GM12864 (cell line): ENCODE data around the gene CDH12.
"Not testable (repeated sequence)": the region's sequence is repeated elsewhere in the genome, so short reads cannot be mapped to it uniquely, and the experiment has no call there.

Experiments
- DNase-seq: peaks from one replicate; pipeline ENCODE4 v3.0.0-alpha.2; 2011; ENCODE audit warnings: low read depth
- H3K4me3 ChIP-seq: 2 replicates; pipeline ENCODE4 v1.5.1; 2011; ENCODE audit warnings: mild to moderate bottlenecking, low read depth, low read length, control low read depth
- CTCF ChIP-seq: IDR thresholded peaks from 2 replicates; pipeline ENCODE4 v1.5.1; 2011; ENCODE audit warnings: low read depth, mild to moderate bottlenecking, moderate library complexity, low read length, control low read depth, inconsistent platforms; ENCODE audit errors: missing control alignments

CDH12 gene

GRCh38 chr5:22352493-22352892 lies 500.7 kb downstream of the CDH12 start:
- no peak for TF ChIP-seq CTCF
- no peak for DNase-seq
- no peak overlapping the region for H3K4me3 ChIP-seq

DNA sequence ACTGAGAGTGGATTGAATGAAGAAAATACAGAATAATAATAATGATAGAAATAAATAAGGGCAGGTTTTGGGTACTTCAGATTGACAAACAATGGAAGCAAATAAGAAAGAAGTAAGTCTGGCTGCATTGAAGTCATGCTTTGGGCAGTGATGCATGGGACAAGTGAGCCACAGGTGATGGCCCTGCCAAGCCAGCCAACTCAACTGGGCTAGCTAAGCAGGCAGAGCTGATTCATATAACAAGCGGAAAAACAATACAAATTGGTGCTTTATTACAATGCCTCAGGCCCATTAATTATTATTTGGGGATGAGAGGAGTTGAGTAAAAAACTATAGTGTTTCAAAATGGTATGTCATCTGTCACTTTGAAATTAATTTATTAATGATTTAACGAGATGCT lies 502.0 kb downstream of the CDH12 start:
- DNase-seq: no peak
- H3K4me3 ChIP-seq: no peak overlapping the region
- TF ChIP-seq CTCF: no peak

DNA sequence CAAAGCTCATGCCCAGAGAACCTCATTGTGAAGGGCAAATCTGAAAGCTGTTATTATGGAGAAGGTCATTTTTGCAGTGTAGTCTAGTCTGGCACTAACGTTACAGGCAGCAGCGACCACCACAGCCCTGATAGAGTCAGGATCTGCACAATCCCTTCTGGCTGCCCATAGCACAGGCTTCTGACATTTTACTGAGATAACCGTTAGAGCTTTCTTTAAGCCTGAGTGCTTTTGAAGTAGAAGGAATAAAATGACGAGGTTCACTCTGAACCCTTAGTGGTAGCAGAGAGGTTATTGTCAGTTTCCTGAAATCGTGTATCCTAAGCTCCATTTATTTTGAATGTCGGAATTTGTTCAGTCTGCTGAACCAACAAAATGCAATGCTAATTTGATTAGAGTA lies 505.1 kb downstream of the CDH12 start:
- TF ChIP-seq CTCF: no peak
- no peak for DNase-seq

GRCh38 chr5:22344000-22344399 lies 509.1 kb downstream of the CDH12 start:
- DNase-seq: no peak
- no peak for TF ChIP-seq CTCF
- no peak overlapping the region for H3K4me3 ChIP-seq

More for the DNA sequence above, 505.1 kb downstream of the CDH12 start:
- no peak overlapping the region for H3K4me3 ChIP-seq

GRCh38 chr5:22341406-22341805 lies 511.7 kb downstream of the CDH12 start:
- no peak for DNase-seq

DNA sequence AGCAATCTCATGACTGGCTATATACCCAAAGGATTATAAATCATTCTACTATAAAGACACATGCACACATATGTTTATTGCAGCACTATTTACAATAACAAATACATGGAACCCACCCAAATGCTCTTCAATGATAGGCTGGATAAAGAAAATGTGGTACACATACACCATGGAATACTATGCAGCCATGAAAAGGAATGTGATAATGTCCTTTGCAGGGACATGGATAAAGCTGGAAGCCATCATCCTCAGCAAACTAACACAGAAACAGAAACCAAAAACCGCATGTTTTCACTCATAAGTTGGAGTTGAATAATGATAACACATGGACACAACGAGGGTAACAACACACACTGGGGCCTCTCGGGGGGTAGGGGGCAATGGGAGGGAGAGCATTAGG lies 520.2 kb downstream of the CDH12 start:
- not testable (repeated sequence) for DNase-seq, H3K4me3 ChIP-seq

More at GRCh38 chr5:22341406-22341805, 511.7 kb downstream of the CDH12 start:
- H3K4me3 ChIP-seq: no peak overlapping the region
- no peak for TF ChIP-seq CTCF

GRCh38 chr5:22329683-22330082 lies 523.5 kb downstream of the CDH12 start:
- DNase-seq: no peak
- no peak for TF ChIP-seq CTCF
- H3K4me3 ChIP-seq: no peak overlapping the region

- H3K4me3 ChIP-seq: no peak overlapping the region
- no peak for DNase-seq
- no peak for TF ChIP-seq CTCF
Observed at GRCh38 chr5:22319798-22320197, 533.3 kb downstream of the CDH12 start.
